Caco-2 (cell line): Measurements from ENCODE around the gene ABI2. TPM values are rescaled to one million over a fixed set of nuclear protein-coding genes. Genes with fewer than 3 reads are reported as not detected.

ENCODE experiments used
- BruUV-seq: library from RNA; stranded (reverse); fragments of 400-500 nt; replicated peaks from 2 replicates; lab custom pipeline; 2021; lab: Mats Ljungman, UMichigan
- CTCF ChIA-PET: fragments of 300-600 bp; sonication (Branson Sonifier 250); formaldehyde crosslinking; loops from one replicate; lab custom pipeline; 2022; ENCODE audit warnings: antibody characterized with exemption; lab: Charles Lee
- POLR2A ChIA-PET: fragments of 300-600 bp; sonication (Branson Sonifier 250); formaldehyde crosslinking; loops from one replicate; lab custom pipeline; 2022; ENCODE audit warnings: antibody characterized with exemption; lab: Charles Lee
- DNase-seq, 2 experiments: peaks; one replicate each; pipeline versions ENCODE4 v3.0.0 to v3.0.0-alpha.2; 2020 to 2022
- H3K27me3 ChIP-seq: replicated peaks from 2 replicates; pipeline ENCODE4 v1.6.0; 2011; ENCODE audit warnings: low read length; ENCODE audit not compliant: control insufficient read depth, insufficient read depth
- H3K36me3 ChIP-seq: 2 replicates; pipeline ENCODE4 v1.5.1; 2011; ENCODE audit warnings: low read length; ENCODE audit not compliant: control insufficient read depth, insufficient read depth
- H3K4me1 ChIP-seq: fragments of 250-450 bp; sonication (Bioruptor Pico); 2 replicates; pipeline ENCODE4 v1.5.1; 2020; ENCODE audit warnings: mild to moderate bottlenecking
- H3K4me3 ChIP-seq: 2 replicates; pipeline ENCODE4 v1.5.1; 2011; ENCODE audit warnings: low read depth, mild to moderate bottlenecking, control low read depth, low read length
- H3K9me3 ChIP-seq: fragments of 250-450 bp; sonication (Bioruptor Pico); 2 replicates; pipeline ENCODE4 v1.5.1; 2020; ENCODE audit warnings: mild to moderate bottlenecking, moderate library complexity
- H3K27ac Mint-ChIP-seq: one replicate; pipeline ENCODE4 v1.8.0; 2022; ENCODE audit warnings: mixed read lengths; ENCODE audit not compliant: unreplicated experiment
- H3K27me3 Mint-ChIP-seq: one replicate; pipeline ENCODE4 v1.8.0; 2022; ENCODE audit warnings: mixed read lengths; ENCODE audit not compliant: insufficient read depth, unreplicated experiment
- H3K36me3 Mint-ChIP-seq: one replicate; pipeline ENCODE4 v1.8.0; 2022; ENCODE audit warnings: mild to moderate bottlenecking, mixed read lengths; ENCODE audit not compliant: insufficient read depth, unreplicated experiment
- H3K4me1 Mint-ChIP-seq: one replicate; pipeline ENCODE4 v1.8.0; 2022; ENCODE audit warnings: low read depth, mixed read lengths; ENCODE audit not compliant: unreplicated experiment
- H3K4me3 Mint-ChIP-seq: one replicate; pipeline ENCODE4 v1.8.0; 2022; ENCODE audit warnings: mild to moderate bottlenecking, moderate library complexity, mixed read lengths; ENCODE audit not compliant: unreplicated experiment
- H3K9me3 Mint-ChIP-seq: one replicate; pipeline ENCODE4 v1.8.0; 2022; ENCODE audit warnings: mixed read lengths; ENCODE audit not compliant: unreplicated experiment
- CTCF ChIP-seq, 2 experiments: fragments of 200-600 bp in 1 of 2; IDR thresholded peaks; 1 replicate in 1 of 2; 2 replicates in 1 of 2; pipeline versions ENCODE4 v1.5.1 to v1.8.0; 2011 to 2022; ENCODE audit warnings: antibody characterized with exemption in 1 of 2, control low read depth in 1 of 2, inconsistent platforms in 1 of 2, low read depth in 1 of 2, low read length in 1 of 2, mild to moderate bottlenecking in 1 of 2, moderate library complexity in 1 of 2; ENCODE audit not compliant: insufficient read depth in 1 of 2, severe bottlenecking in 1 of 2, unreplicated experiment in 1 of 2
- intact Hi-C: fragments of 100-400 bp; cut with micrococcal nuclease; formaldehyde crosslinking; loops from one replicate; pipeline ENCODE4 v1.10.0; 2022; ENCODE audit not compliant: unreplicated experiment
- total RNA-seq: library from RNA; stranded (reverse); gene quantifications from 2 replicates; pipeline ENCODE4 v1.2.3, GENCODE V29; 2022

The ABI2 gene
- total RNA-seq, 1 experiment from 2014 or later: 60.0 TPM

- CTCF ChIA-PET: no interaction called here
- POLR2A ChIA-PET: no interaction called here
- Histone ChIP-seq H3K27me3 (no peaks in the 10 kb centered on the region), H3K36me3 (peaks cover 2% of the 10 kb centered on the region; the same call in 1 of the 2 replicates), H3K9me3 (no peaks in the 10 kb centered on the region), H3K4me1 (no peaks in the 10 kb centered on the region), H3K4me3 (no peak overlapping the region)
- Mint-ChIP-seq H3K4me3 (no peak overlapping the region), H3K27ac (no peak overlapping the region), H3K4me1 (peaks cover 15% of the 10 kb centered on the region), H3K9me3 (no peaks in the 10 kb centered on the region), H3K27me3 (no peaks in the 10 kb centered on the region), H3K36me3 (peaks cover 43% of the 10 kb centered on the region)
- no peak for TF ChIP-seq CTCF (IDR thresholded peaks at IDR 0.05; ENCODE audit: insufficient read depth in 1 of 2, low read depth in 1 of 2, low read length in 1 of 2, severe bottlenecking in 1 of 2, unreplicated experiment in 1 of 2)
- BruUV-seq: no TSS peak
- DNase-seq: no peak
- intact Hi-C loops: no loop called here
These were observed 143.1 kb downstream of the ABI2 start for GRCh38 chr2:203471323-203471722.

GRCh38 chr2:203476881-203477280 lies 148.7 kb downstream of the ABI2 start:
- ChIA-PET CTCF (no interaction called here), POLR2A (no interaction called here)
- H3K36me3 ChIP-seq: no peaks in the 10 kb centered on the region
- H3K9me3 ChIP-seq: no peaks in the 10 kb centered on the region
- intact Hi-C loops: no loop called here
- no peak overlapping the region for H3K4me3 ChIP-seq
- Mint-ChIP-seq H3K4me1 (no peaks in the 10 kb centered on the region), H3K36me3 (peaks cover 56% of the 10 kb centered on the region), H3K9me3 (no peaks in the 10 kb centered on the region), H3K4me3 (no peak overlapping the region), H3K27ac (no peak overlapping the region), H3K27me3 (no peaks in the 10 kb centered on the region)
- DNase-seq: no peak
- H3K4me1 ChIP-seq: no peaks in the 10 kb centered on the region
- H3K27me3 ChIP-seq: no peaks in the 10 kb centered on the region
- no TSS peak for BruUV-seq
- no peak for TF ChIP-seq CTCF (IDR thresholded peaks at IDR 0.05; ENCODE audit: insufficient read depth in 1 of 2, low read depth in 1 of 2, low read length in 1 of 2, severe bottlenecking in 1 of 2, unreplicated experiment in 1 of 2)

- intact Hi-C loops: no loop called here
- H3K36me3 Mint-ChIP-seq: peaks cover 48% of the 10 kb centered on the region
- H3K4me3 Mint-ChIP-seq: no peak overlapping the region
- no peaks in the 10 kb centered on the region for H3K4me1 Mint-ChIP-seq
- no peak overlapping the region for H3K27ac Mint-ChIP-seq
- Histone ChIP-seq H3K4me1 (no peaks in the 10 kb centered on the region), H3K36me3 (0 out of 2 replicates have a peak, but pooled peaks cover 2% of the 10 kb centered on the region), H3K27me3 (no peaks in the 10 kb centered on the region), H3K9me3 (no peaks in the 10 kb centered on the region), H3K4me3 (no peak overlapping the region)
- ChIA-PET CTCF (interaction anchor here (1.0 kb wide), 1 partner anchor 334 kb away, joined by 3 read pairs; no protein-coding TSS in a partner anchor), POLR2A (no interaction called here)
- DNase-seq: no peak
- H3K27me3 Mint-ChIP-seq: no peaks in the 10 kb centered on the region
- TF ChIP-seq CTCF (IDR thresholded peaks at IDR 0.05; ENCODE audit: insufficient read depth in 1 of 2, low read depth in 1 of 2, low read length in 1 of 2, severe bottlenecking in 1 of 2, unreplicated experiment in 1 of 2): no peak
- no peaks in the 10 kb centered on the region for H3K9me3 Mint-ChIP-seq
- no TSS peak for BruUV-seq
These were observed 152.4 kb downstream of the ABI2 start for GRCh38 chr2:203480623-203481022.
